Urinary bladder (tissue), 4 donors: ENCODE measurements around the gene KDELR1. TPM values are rescaled to one million over a fixed set of nuclear protein-coding genes. Genes with fewer than 3 reads are reported as not detected.

Source experiments
- DNase-seq: peaks from one replicate; pipeline ENCODE4 v3.0.0-alpha.2; 2015; ENCODE audit errors: extremely low spot score
- H3K27ac ChIP-seq: one replicate; pipeline ENCODE4 v1.5.1; 2013; ENCODE audit warnings: low read depth, mild to moderate bottlenecking, moderate library complexity
- H3K36me3 ChIP-seq: one replicate; pipeline ENCODE4 v1.6.1; 2013; ENCODE audit warnings: mild to moderate bottlenecking, moderate library complexity; ENCODE audit not compliant: insufficient read depth
- H3K4me1 ChIP-seq: one replicate; pipeline ENCODE4 v1.6.1; 2013; ENCODE audit warnings: mild to moderate bottlenecking, moderate library complexity; ENCODE audit not compliant: insufficient read depth
- H3K4me3 ChIP-seq: one replicate; pipeline ENCODE4 v1.5.1; 2013; ENCODE audit warnings: low read depth, low read length
- WGBS: extraction: QIAGEN DNeasy Blood & Tissue Kit; methylation state at CpG from one replicate; pipeline ENCODE4 v1.1.7; 2013; 5-methylcytosine and 5-hydroxymethylcytosine counted together
- polyA plus RNA-seq: library from polyadenylated mRNA; stranded (reverse); fragments of 200-250 nt; gene quantifications from one replicate; pipeline ENCODE4 v1.2.3, GENCODE V29; 2013
- total RNA-seq: library from RNA; depleted of rRNA; stranded (reverse); fragments of >200 nt; gene quantifications from one replicate; pipeline ENCODE4 v1.2.3, GENCODE V29; 2014
- donor health status: healthy with polysubstance abuse.
- donor health status: healthy.

The KDELR1 gene
- total and polyA plus RNA-seq, 2 donors: 68.7 to 144 TPM

DNA sequence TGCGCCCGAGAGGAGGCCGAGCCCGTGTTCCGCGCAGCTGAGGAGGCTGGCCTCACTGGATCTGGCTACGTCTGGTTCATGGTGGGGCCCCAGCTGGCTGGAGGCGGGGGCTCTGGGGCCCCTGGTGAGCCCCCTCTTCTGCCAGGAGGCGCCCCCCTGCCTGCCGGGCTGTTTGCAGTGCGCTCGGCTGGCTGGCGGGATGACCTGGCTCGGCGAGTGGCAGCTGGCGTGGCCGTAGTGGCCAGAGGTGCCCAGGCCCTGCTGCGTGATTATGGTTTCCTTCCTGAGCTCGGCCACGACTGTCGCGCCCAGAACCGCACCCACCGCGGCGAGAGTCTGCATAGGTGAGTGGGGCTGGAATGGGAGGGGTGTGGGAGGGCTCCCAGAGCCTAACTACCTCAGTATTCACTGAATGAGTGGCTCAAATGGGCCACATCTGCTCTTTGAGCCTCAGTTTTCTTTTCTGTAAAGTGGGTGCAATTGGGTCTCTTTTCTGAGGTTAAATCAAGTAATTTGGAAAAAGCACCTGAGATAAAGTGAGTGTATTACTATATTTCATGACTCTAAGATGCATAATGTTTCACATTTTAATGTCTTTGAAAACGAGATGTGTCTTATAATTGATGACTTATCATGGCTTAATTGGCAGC, 13.8 kb upstream of the KDELR1 start:
- H3K4me1 ChIP-seq: no peaks in the 10 kb centered on the region
- H3K4me3 ChIP-seq: no peak overlapping the region
- WGBS: 93% methylated on average over 27 of the region's 27 CpGs
- H3K36me3 ChIP-seq: no peaks in the 10 kb centered on the region
- no peak overlapping the region for H3K27ac ChIP-seq
- DNase-seq: no peak

GRCh38 chr19:48403606-48404005, 12.3 kb upstream of the KDELR1 start:
- Histone ChIP-seq H3K27ac (no peak overlapping the region), H3K4me3 (no peak overlapping the region), H3K4me1 (peaks cover 1% of the 10 kb centered on the region), H3K36me3 (no peaks in the 10 kb centered on the region)
- WGBS: 37% methylated on average over 3 of the region's 3 CpGs
- no peak for DNase-seq

GRCh38 chr19:48401287-48401686, 9.9 kb upstream of the KDELR1 start:
- no peak overlapping the region for H3K27ac ChIP-seq
- 79% methylated on average over 5 of the region's 5 CpGs for WGBS
- H3K36me3 ChIP-seq: no peaks in the 10 kb centered on the region
- DNase-seq: no peak
- H3K4me1 ChIP-seq: peaks cover 1% of the 10 kb centered on the region
- H3K4me3 ChIP-seq: no peak overlapping the region

- no peak for DNase-seq
- H3K4me1 ChIP-seq: peaks cover 1% of the 10 kb centered on the region
- no peak overlapping the region for H3K4me3 ChIP-seq
- H3K36me3 ChIP-seq: no peaks in the 10 kb centered on the region
- no peak overlapping the region for H3K27ac ChIP-seq
- WGBS: 43% methylated on average over 14 of the region's 14 CpGs
Observed at GRCh38 chr19:48400018-48400742, 8.8 kb upstream of the KDELR1 start.

DNA sequence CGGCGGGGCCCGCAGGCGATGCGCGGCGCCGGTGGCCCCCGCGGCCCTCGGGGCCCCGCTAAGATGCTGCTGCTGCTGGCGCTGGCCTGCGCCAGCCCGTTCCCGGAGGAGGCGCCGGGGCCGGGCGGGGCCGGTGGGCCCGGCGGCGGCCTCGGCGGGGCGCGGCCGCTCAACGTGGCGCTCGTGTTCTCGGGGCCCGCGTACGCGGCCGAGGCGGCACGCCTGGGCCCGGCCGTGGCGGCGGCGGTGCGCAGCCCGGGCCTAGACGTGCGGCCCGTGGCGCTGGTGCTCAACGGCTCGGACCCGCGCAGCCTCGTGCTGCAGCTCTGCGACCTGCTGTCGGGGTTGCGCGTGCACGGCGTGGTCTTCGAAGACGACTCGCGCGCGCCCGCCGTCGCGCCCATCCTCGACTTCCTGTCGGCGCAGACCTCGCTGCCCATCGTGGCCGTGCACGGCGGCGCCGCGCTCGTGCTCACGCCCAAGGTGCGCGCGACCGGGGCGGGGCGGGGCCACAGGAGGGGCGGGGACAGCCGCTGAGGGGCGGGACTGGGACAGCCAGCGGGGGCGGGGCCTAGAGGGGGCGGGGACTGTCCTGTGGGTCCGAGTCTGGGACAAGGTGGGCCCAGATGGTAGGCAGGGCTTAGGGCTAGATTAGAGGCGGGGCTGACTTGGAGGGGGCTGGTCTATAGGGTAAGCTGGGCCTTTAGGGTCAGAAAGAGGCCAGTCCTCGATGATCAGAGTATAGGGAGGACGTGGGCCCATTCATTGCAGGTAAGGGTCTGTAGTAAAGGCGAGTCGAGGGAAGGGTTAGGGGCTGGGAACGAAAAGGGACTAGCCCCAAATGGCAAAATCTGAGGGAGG, 7.3 kb upstream of the KDELR1 start:
- peak overlapping the region; percentile 41 for H3K4me3 ChIP-seq
- no peak for DNase-seq

DNA sequence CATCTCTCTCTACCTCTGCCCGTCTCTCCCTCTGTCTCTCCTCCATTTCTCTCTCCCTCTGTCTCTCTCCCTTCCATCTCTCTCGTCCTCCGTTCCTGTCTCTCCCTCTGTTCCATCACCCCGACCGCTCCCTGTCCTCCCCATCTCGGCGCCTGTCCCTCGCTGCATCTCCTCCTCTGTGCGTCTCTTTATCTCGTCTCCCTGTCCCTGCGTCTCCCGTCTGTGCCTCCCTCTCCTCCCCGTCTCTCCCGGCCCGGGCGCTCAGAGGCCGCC, 6.7 kb upstream of the KDELR1 start:
- WGBS: 5% methylated on average over 17 of the region's 17 CpGs
- no peak overlapping the region for H3K27ac ChIP-seq
- peaks cover 1% of the 10 kb centered on the region for H3K4me1 ChIP-seq
- no peaks in the 10 kb centered on the region for H3K36me3 ChIP-seq
- H3K4me3 ChIP-seq: peak overlapping the region; percentile 41
- no peak for DNase-seq

More for the DNA sequence above, 7.3 kb upstream of the KDELR1 start:
- WGBS: 6% methylated on average over 104 of the region's 104 CpGs
- no peaks in the 10 kb centered on the region for H3K36me3 ChIP-seq
- peaks cover 1% of the 10 kb centered on the region for H3K4me1 ChIP-seq
- H3K27ac ChIP-seq: no peak overlapping the region

DNA sequence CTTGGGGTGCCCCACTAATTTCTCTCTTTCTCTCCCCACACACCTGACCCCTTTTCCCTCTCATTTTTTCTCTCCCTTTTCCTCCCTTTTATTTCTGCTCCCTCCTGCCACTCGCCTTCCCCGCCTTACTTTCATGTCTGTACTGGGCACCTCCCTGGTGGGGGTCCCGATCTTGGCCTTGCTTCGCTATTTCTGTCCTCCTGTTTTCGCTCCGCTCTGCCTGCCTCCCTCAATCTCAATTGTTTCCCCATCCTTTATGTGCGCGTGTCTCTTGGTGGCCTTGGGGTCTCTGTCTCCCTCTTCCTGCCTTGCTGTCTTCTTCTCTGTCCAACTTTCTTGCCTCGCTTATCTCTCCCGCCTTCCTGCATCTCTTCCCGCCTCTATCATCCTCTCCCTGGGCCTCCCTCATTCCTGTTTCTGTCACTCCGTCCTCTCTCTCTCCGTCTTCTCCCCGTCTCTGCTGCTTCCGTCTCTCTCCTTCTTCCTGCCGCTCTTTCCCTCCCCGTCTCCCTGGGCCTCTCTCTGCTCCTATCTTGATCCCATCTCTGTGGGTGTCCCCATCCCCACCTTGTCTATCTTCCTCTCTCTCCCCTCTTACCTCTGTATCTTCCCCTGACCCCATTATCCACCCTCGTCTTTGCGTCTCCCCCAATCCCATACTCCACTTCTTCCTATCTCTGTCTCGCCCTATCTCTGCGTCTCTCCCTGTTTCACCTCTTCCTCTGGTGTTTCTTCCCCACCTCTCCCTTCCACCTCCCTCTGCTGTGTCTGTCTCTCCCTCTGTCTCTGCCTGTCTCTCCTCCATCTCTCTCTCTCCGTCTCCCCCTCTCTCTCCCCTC, 6.1 kb upstream of the KDELR1 start:
- peaks cover 1% of the 10 kb centered on the region for H3K4me1 ChIP-seq
- no peak for DNase-seq
- H3K4me3 ChIP-seq: no peak overlapping the region
- H3K36me3 ChIP-seq: no peaks in the 10 kb centered on the region
- H3K27ac ChIP-seq: no peak overlapping the region
- 53% methylated on average over 22 of the region's 22 CpGs for WGBS

GRCh38 chr19:48396824-48397176, 5.4 kb upstream of the KDELR1 start:
- Histone ChIP-seq H3K27ac (no peak overlapping the region), H3K4me1 (peaks cover 1% of the 10 kb centered on the region), H3K4me3 (no peak overlapping the region), H3K36me3 (no peaks in the 10 kb centered on the region)
- no peak for DNase-seq
- 59% methylated on average over 2 of the region's 2 CpGs for WGBS

DNA sequence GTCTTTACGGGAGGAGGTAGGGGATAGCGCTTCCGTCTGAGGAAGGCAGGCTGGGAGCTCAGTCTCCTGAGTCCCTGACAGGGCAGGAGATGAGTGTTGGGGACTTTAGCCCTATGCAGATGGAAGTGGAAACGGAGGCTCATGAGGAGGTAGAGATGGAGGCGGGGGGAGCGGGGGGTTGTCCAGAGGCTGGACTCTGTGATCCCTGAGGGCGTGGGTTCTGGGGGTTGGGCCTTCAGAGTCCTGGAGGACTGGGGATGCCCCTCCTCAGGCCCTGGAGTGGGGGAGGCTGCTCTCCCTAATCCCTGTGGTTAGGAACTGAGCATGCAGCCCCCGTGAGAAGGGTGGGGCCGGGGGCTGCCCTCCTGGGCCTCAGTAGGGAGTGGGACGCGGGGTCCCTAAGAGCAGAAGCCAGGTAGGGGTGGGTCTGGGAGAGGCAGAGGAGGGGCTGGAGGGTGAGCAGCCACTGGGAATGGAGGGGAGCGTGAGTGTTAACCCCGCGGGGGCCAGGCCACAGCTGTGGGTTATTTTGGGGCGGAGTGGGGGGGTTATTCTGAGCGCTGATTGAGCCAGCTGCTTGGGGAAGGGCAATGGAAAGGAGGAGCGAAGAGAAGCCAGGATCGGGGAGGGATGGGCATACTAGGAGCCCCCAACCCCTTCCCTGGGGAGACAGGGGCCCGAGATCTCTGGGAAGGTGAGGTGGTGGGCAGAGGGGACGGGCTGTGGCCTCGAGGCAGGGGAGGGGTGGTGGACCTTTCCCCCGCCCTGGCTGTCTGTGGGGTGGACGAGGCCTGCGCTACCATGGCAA, 4.9 kb upstream of the KDELR1 start:
- Histone ChIP-seq H3K4me1 (peaks cover 1% of the 10 kb centered on the region), H3K4me3 (no peak overlapping the region), H3K36me3 (no peaks in the 10 kb centered on the region), H3K27ac (no peak overlapping the region)
- 56% methylated on average over 24 of the region's 24 CpGs for WGBS
- DNase-seq: no peak

DNA sequence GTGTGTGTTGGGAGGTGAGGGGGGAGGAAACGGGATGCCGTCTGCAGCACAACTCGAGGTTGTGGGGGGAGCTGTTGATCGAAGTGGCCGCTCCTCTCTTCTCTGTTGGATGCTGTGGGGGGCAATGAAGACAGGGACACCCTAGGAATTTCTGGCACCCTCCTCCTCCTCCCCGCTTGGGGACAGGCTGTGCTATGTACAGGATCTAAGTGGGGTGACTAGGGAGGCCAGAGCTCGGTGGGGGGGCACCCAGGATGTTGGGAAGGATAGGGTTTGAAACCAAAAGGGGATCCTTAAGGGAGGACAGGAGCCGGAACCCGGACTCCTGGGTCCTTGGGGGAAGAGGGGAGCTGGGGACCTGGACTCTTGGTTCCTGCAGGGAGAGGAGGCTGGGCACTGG, 4.1 kb upstream of the KDELR1 start:
- DNase-seq: no peak
- Histone ChIP-seq H3K4me3 (no peak overlapping the region), H3K36me3 (no peaks in the 10 kb centered on the region), H3K27ac (no peak overlapping the region), H3K4me1 (peaks cover 1% of the 10 kb centered on the region)
- 42% methylated on average over 9 of the region's 9 CpGs for WGBS

DNA sequence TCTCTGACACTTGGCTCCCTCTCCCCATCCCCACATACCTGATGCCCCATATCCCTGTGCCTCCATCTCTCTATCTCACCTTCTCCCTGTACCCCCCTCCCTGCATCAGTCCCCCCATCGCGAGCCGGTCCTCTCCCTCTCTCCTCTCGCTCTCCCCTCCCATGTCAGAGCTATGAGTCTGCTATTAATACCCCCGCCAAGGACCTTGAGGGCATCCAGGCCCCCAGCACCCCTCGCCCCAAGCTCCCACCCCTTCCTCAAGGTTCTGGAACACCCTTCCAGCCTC, 3.8 kb upstream of the KDELR1 start:
- no peak overlapping the region for H3K27ac ChIP-seq
- H3K4me1 ChIP-seq: peaks cover 1% of the 10 kb centered on the region
- WGBS: 17% methylated on average over 6 of the region's 6 CpGs
- DNase-seq: no peak
- no peak overlapping the region for H3K4me3 ChIP-seq
- no peaks in the 10 kb centered on the region for H3K36me3 ChIP-seq

DNA sequence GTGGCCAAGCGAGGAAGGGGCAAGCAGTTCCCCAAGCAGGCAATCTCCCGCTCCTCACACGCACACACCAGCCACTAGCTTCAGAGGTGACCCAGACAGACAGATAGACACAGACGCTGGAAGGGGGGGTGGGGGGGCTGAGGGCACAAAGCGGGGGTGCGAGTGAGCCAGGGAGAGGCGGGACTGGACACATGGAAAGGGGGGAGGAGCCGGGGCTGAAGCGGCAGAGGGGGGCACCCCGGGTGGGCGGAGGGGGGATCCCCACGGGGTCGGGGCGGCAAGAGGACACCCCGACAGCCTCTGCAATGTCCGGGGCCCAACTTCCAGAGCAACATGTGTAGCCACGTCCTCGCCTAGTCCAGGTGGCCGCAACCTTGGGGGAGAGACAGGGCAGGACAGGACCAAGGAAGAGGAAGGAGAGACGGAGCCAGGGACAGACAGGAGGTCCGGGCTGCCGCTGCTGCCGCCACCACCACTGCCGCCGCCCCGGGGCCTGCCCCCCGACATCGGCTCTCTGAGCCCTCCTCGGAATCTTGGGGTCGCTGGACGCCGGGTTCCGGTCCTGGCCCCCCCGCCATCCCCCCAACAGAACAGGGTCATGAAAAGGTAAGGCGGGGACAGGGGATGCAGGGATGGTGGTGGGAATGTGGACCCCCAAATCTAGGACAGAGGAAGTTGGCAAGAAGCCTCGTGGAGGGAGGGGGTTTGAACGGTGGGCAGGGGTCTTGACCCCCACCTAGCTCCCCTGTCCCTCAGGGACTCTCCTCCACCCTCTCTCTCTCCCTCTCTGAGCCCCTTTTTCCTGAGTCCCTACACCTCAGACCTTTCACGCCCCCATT, 3.2 kb upstream of the KDELR1 start:
- WGBS: 4% methylated on average over 38 of the region's 38 CpGs
- no peaks in the 10 kb centered on the region for H3K4me1 ChIP-seq
- no peak for DNase-seq

More for the DNA sequence above, 3.2 kb upstream of the KDELR1 start:
- H3K4me3 ChIP-seq: no peak overlapping the region
- no peak overlapping the region for H3K27ac ChIP-seq
- H3K36me3 ChIP-seq: no peaks in the 10 kb centered on the region
